Mesendoderm (in vitro differentiated cells): Measurements from ENCODE around the gene SECISBP2.

Source experiments
- DNase-seq: peaks from one replicate; pipeline ENCODE4 v3.0.0; 2013
- H2AK5ac ChIP-seq: 2 replicates; pipeline ENCODE4 v1.6.1; 2013; ENCODE audit warnings: low read length, inconsistent platforms
- H2BK120ac ChIP-seq: 2 replicates; pipeline ENCODE4 v1.6.1; 2013; ENCODE audit warnings: low read depth, mild to moderate bottlenecking, low read length, moderate library complexity, mixed read lengths
- H2BK15ac ChIP-seq: replicated peaks from 2 replicates; pipeline ENCODE4 v1.6.1; 2013; ENCODE audit warnings: low read depth, mild to moderate bottlenecking, moderate library complexity
- H2BK5ac ChIP-seq: 2 replicates; pipeline ENCODE4 v1.6.1; 2013; ENCODE audit warnings: low read length, inconsistent platforms
- H3K18ac ChIP-seq: 2 replicates; pipeline ENCODE4 v1.6.1; 2013; ENCODE audit warnings: mild to moderate bottlenecking, low read length, mixed read lengths
- H3K23ac ChIP-seq: one replicate; pipeline ENCODE4 v1.6.1; 2013; ENCODE audit warnings: low read length
- H3K27ac ChIP-seq: 2 replicates; pipeline ENCODE4 v1.5.1; 2013; ENCODE audit warnings: low read depth, mild to moderate bottlenecking, inconsistent platforms, low read length, moderate library complexity
- H3K27me3 ChIP-seq: 2 replicates; pipeline ENCODE4 v1.6.1; 2013; ENCODE audit warnings: low read length, control low read depth, mild to moderate bottlenecking, inconsistent platforms; ENCODE audit not compliant: insufficient read depth, poor library complexity
- H3K36me3 ChIP-seq: 2 replicates; pipeline ENCODE4 v1.6.1; 2013; ENCODE audit warnings: low read length, inconsistent platforms; ENCODE audit not compliant: control insufficient read depth, insufficient read depth
- H3K4ac ChIP-seq: one replicate; pipeline ENCODE4 v1.6.1; 2013; ENCODE audit warnings: low read depth, mild to moderate bottlenecking, low read length, moderate library complexity
- H3K4me1 ChIP-seq: 2 replicates; pipeline ENCODE4 v1.6.1; 2013; ENCODE audit warnings: low read depth, low read length, inconsistent platforms; ENCODE audit not compliant: control insufficient read depth
- H3K4me2 ChIP-seq: 2 replicates; pipeline ENCODE4 v1.6.1; 2013; ENCODE audit warnings: low read length
- H3K4me3 ChIP-seq: 2 replicates; pipeline ENCODE4 v1.5.1; 2013; ENCODE audit warnings: mild to moderate bottlenecking, low read length
- H3K56ac ChIP-seq: one replicate; pipeline ENCODE4 v1.6.1; 2013; ENCODE audit warnings: low read length
- H3K79me1 ChIP-seq: 2 replicates; pipeline ENCODE4 v1.6.1; 2013; ENCODE audit warnings: low read length, inconsistent platforms
- H3K79me2 ChIP-seq: 2 replicates; pipeline ENCODE4 v1.6.1; 2013; ENCODE audit warnings: mild to moderate bottlenecking, low read length; ENCODE audit not compliant: control insufficient read depth, insufficient read depth
- H3K9ac ChIP-seq: 2 replicates; pipeline ENCODE4 v1.6.1; 2013; ENCODE audit warnings: low read length, inconsistent platforms
- H4K5ac ChIP-seq: one replicate; pipeline ENCODE4 v1.6.1; 2013; ENCODE audit warnings: low read length
- H4K8ac ChIP-seq: one replicate; pipeline ENCODE4 v1.6.1; 2013; ENCODE audit warnings: low read depth, mild to moderate bottlenecking, control low read depth, low read length, moderate library complexity
- WGBS: extraction: QIAGEN DNeasy Blood & Tissue Kit; methylation state at CpG from one replicate; pipeline ENCODE4 v1.1.7; 2013; ENCODE audit warnings: low lambda C conversion rate, missing lambda C conversion rate; ENCODE audit not compliant: insufficient coverage; ENCODE audit errors: extremely low coverage; 5-methylcytosine and 5-hydroxymethylcytosine counted together

SECISBP2 gene

DNA sequence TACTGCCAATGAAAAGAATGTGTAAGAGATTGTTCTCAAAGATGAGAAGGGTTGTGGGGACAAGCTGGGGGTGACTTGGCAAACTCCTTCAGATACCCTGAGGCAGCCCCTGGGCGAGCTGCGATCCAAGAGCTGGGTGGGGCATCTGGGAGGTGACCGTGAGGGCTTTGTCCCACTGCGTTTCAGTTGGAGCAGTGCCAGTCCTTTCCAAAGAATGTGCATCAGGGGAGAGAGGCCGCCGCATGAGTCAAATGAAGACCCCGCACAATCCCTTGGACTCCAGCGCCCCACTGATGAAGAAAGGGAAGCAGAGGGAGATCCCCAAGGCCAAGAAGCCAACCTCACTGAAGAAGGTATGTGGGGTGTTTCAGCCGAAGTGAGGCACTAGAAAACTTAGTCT is 28.4 kb downstream of the SECISBP2 start:
- no CpG with 5 or more reads among the region's 9 CpGs for WGBS

GRCh38 chr9:89347651-89348050 is 29.4 kb downstream of the SECISBP2 start:
- WGBS: no CpG with 5 or more reads among the region's 5 CpGs
- Histone ChIP-seq H3K27me3 (no peaks in the 10 kb centered on the region), H3K4me1 (no peaks in the 10 kb centered on the region), H2BK5ac (no peak overlapping the region), H2AK5ac (no peak overlapping the region), H3K18ac (no peak overlapping the region), H3K27ac (no peak overlapping the region), H4K8ac (no peak overlapping the region), H2BK120ac (no peak overlapping the region), H3K9ac (no peak overlapping the region), H3K79me1 (peaks cover 3% of the 10 kb centered on the region), H3K4me2 (no peak overlapping the region), H3K36me3 (peaks cover 16% of the 10 kb centered on the region), H2BK15ac (no peak overlapping the region), H3K56ac (no peak overlapping the region), H3K79me2 (no peaks in the 10 kb centered on the region), H3K4ac (no peak overlapping the region), H3K23ac (no peak overlapping the region), H4K5ac (no peak overlapping the region), H3K4me3 (no peak overlapping the region)
- DNase-seq: no peak

More for the DNA sequence above, 28.4 kb downstream of the SECISBP2 start:
- H3K4me1 ChIP-seq: no peaks in the 10 kb centered on the region
- H3K23ac ChIP-seq: no peak overlapping the region
- H3K27ac ChIP-seq: no peak overlapping the region
- no peak overlapping the region for H3K4me2 ChIP-seq
- no peak overlapping the region for H2AK5ac ChIP-seq
- H3K4ac ChIP-seq: no peak overlapping the region
- no peak overlapping the region for H2BK5ac ChIP-seq
- H3K18ac ChIP-seq: no peak overlapping the region
- peaks cover 14% of the 10 kb centered on the region for H3K36me3 ChIP-seq
- peaks cover 3% of the 10 kb centered on the region for H3K79me1 ChIP-seq
- no peak overlapping the region for H4K5ac ChIP-seq
- no peak overlapping the region for H3K56ac ChIP-seq
- H2BK15ac ChIP-seq: no peak overlapping the region
- H3K27me3 ChIP-seq: no peaks in the 10 kb centered on the region
- no peak overlapping the region for H3K9ac ChIP-seq
- H2BK120ac ChIP-seq: no peak overlapping the region
- no peak for DNase-seq
- no peak overlapping the region for H3K4me3 ChIP-seq
- no peak overlapping the region for H4K8ac ChIP-seq
- H3K79me2 ChIP-seq: no peaks in the 10 kb centered on the region

DNA sequence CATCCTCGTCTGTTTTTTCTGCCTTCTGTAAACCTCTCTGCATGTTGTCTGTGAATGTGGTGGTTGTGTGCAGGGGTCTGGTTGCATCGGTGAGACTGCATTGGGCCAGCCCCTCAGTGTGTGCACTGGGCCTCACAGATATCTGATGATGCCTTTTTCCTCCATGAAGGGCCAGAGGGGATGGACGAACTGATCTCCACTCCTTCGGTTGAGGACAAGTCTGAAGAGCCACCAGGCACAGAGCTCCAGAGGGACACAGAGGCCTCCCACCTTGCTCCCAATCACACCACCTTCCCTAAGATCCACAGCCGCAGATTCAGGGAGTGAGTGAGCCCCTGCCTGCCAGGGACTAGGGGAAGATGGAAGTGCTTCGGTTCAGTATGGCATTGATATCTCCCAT is 31.3 kb downstream of the SECISBP2 start:
- Histone ChIP-seq H3K27ac (no peak overlapping the region), H3K4ac (no peak overlapping the region), H3K4me2 (no peak overlapping the region), H4K5ac (no peak overlapping the region), H3K56ac (no peak overlapping the region), H3K79me1 (peaks cover 6% of the 10 kb centered on the region), H2BK120ac (no peak overlapping the region), H3K27me3 (no peaks in the 10 kb centered on the region), H3K4me1 (no peaks in the 10 kb centered on the region), H3K9ac (no peak overlapping the region), H2BK5ac (no peak overlapping the region), H3K23ac (no peak overlapping the region), H3K4me3 (no peak overlapping the region), H3K18ac (no peak overlapping the region), H2BK15ac (no peak overlapping the region), H4K8ac (no peak overlapping the region), H3K36me3 (peaks cover 21% of the 10 kb centered on the region), H2AK5ac (no peak overlapping the region), H3K79me2 (no peaks in the 10 kb centered on the region)
- DNase-seq: no peak
- WGBS: no CpG with 5 or more reads among the region's 6 CpGs

DNA sequence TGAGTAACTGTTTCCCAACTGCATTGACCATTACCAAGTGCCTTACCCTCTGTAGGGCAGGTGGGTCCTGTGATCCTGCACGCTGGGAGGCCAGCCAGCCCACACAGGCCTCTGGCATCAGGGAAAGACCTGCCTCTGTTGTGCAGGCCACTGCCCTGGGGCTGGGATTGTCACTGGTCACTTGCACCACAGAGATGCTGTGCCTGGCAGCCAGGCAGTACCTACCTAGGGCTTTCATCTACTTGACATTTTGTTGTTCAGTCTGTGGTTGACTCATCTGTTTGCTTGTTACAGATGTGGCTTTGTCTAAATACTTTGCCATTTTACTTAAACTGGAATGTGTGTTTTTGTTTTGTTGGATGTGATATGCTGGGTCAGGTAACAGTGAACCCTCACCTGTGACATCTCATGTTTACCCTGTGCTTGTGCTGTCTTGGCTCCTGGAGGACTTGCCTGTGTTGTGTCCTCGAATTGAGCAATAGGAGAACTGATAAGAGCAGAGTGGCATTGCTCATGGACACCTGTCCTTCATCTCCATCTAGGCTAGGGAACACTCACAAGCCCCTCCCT is 32.8 kb downstream of the SECISBP2 start:
- H3K4me1 ChIP-seq: no peaks in the 10 kb centered on the region
- H3K56ac ChIP-seq: no peak overlapping the region
- no peak overlapping the region for H3K4ac ChIP-seq
- H2BK120ac ChIP-seq: no peak overlapping the region
- H3K27ac ChIP-seq: no peak overlapping the region
- no peaks in the 10 kb centered on the region for H3K79me2 ChIP-seq
- no peak overlapping the region for H4K5ac ChIP-seq
- H2BK5ac ChIP-seq: no peak overlapping the region
- H2AK5ac ChIP-seq: no peak overlapping the region
- H3K4me3 ChIP-seq: no peak overlapping the region
- peaks cover 21% of the 10 kb centered on the region for H3K36me3 ChIP-seq
- no peaks in the 10 kb centered on the region for H3K27me3 ChIP-seq
- no peak overlapping the region for H3K23ac ChIP-seq
- DNase-seq: no peak
- H3K18ac ChIP-seq: no peak overlapping the region
- H3K9ac ChIP-seq: no peak overlapping the region
- H3K4me2 ChIP-seq: no peak overlapping the region
- WGBS: no CpG with 5 or more reads among the region's 2 CpGs
- H4K8ac ChIP-seq: no peak overlapping the region
- H3K79me1 ChIP-seq: peaks cover 4% of the 10 kb centered on the region
- H2BK15ac ChIP-seq: no peak overlapping the region

GRCh38 chr9:89351584-89352300 is 33.4 kb downstream of the SECISBP2 start:
- Histone ChIP-seq H3K4me3 (no peak overlapping the region), H3K79me1 (peaks cover 4% of the 10 kb centered on the region), H3K9ac (no peak overlapping the region), H2BK15ac (no peak overlapping the region), H2AK5ac (no peak overlapping the region), H3K4me1 (no peaks in the 10 kb centered on the region), H2BK120ac (no peak overlapping the region), H3K27me3 (no peaks in the 10 kb centered on the region), H3K36me3 (peaks cover 21% of the 10 kb centered on the region), H2BK5ac (no peak overlapping the region), H3K56ac (no peak overlapping the region), H3K4ac (no peak overlapping the region), H3K79me2 (no peaks in the 10 kb centered on the region), H3K23ac (no peak overlapping the region), H3K18ac (no peak overlapping the region), H4K5ac (no peak overlapping the region), H3K27ac (no peak overlapping the region), H4K8ac (no peak overlapping the region), H3K4me2 (no peak overlapping the region)
- WGBS: no CpG with 5 or more reads among the region's 6 CpGs
- DNase-seq: no peak

DNA sequence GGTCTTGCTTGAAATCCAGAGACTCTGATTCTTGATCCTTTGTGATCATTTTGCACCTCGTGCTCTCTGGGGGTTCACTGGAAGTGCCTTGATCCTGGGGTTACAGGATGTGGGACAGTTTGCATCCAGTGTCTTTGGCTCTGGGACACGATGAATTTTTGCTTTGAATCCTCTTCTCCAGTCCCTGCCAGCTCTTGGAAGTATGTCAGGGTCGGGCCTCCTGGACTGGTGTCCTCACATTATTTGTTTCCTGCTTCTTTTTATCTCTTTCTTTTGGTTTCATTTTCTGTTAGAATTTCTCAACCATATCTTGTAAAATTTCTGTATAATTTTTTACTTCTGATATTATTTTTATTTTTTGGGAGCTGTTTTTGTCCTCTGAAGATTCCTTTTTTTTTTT is 34.2 kb downstream of the SECISBP2 start:
- H3K4ac ChIP-seq: no peak overlapping the region
- H2BK15ac ChIP-seq: no peak overlapping the region
- H3K4me1 ChIP-seq: no peaks in the 10 kb centered on the region
- WGBS: no CpG with 5 or more reads among the region's 3 CpGs
- no peak overlapping the region for H2AK5ac ChIP-seq
- H2BK5ac ChIP-seq: no peak overlapping the region
- DNase-seq: no peak
- no peak overlapping the region for H3K18ac ChIP-seq
- H4K5ac ChIP-seq: no peak overlapping the region
- no peak overlapping the region for H3K9ac ChIP-seq
- no peak overlapping the region for H3K27ac ChIP-seq
- H3K79me1 ChIP-seq: peaks cover 4% of the 10 kb centered on the region
- H3K4me2 ChIP-seq: no peak overlapping the region
- H3K23ac ChIP-seq: no peak overlapping the region
- peaks cover 24% of the 10 kb centered on the region for H3K36me3 ChIP-seq
- no peak overlapping the region for H4K8ac ChIP-seq
- H3K27me3 ChIP-seq: no peaks in the 10 kb centered on the region
- H3K4me3 ChIP-seq: no peak overlapping the region
- no peak overlapping the region for H3K56ac ChIP-seq
- no peak overlapping the region for H2BK120ac ChIP-seq
- no peaks in the 10 kb centered on the region for H3K79me2 ChIP-seq
